Fibroblast of pulmonary artery (primary cell): ENCODE data around the gene LARGE1.
A peak's percentile ranks its signal among the peaks of the same experiment; 100 is the strongest.

Experiments
- DNase-seq: peaks from one replicate; pipeline ENCODE4 v3.0.0-alpha.2; 2010; ENCODE audit warnings: low read depth
- H3K4me3 ChIP-seq: replicated peaks from 2 replicates; pipeline ENCODE4 v1.5.1; 2011; ENCODE audit warnings: low read depth, mild to moderate bottlenecking, control low read depth, low read length, moderate library complexity
- CTCF ChIP-seq: IDR thresholded peaks from 2 replicates; pipeline ENCODE4 v1.5.1; 2011; ENCODE audit warnings: mild to moderate bottlenecking, control low read depth, low read length, inconsistent platforms; ENCODE audit errors: missing control alignments

Gene LARGE1

DNA sequence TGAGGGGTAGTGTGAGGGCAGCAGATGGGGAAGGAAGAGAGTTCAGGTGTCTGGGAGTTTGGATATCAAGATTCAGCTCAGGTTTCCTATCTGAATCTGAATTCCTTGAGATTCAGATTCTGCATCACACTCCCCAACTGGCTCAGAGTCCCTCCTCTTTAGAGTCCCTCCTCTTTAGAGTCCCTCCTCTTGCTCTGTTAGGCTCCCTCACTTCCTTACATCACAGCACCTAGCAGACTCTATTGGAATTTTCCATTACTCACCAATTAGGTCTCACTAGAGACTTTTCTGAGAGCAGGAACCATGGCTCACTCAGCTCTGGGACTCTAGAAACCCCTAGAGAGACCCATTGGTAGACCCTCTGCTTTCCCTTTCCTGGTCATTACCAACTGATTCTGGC, 558.7 kb downstream of the LARGE1 start:
- H3K4me3 ChIP-seq, result no peak overlapping the region
- TF ChIP-seq CTCF, result no peak
- peak; percentile 10 for DNase-seq

- TF ChIP-seq CTCF, result no peak
These were observed 562.3 kb downstream of the LARGE1 start for GRCh38 chr22:33357981-33358399.

GRCh38 chr22:33354928-33355327, 565.3 kb downstream of the LARGE1 start:
- no peak for TF ChIP-seq CTCF
- DNase-seq, result peak; percentile 10
- no peak overlapping the region for H3K4me3 ChIP-seq

More at GRCh38 chr22:33357981-33358399, 562.3 kb downstream of the LARGE1 start:
- DNase-seq, result no peak
- no peak overlapping the region for H3K4me3 ChIP-seq

DNA sequence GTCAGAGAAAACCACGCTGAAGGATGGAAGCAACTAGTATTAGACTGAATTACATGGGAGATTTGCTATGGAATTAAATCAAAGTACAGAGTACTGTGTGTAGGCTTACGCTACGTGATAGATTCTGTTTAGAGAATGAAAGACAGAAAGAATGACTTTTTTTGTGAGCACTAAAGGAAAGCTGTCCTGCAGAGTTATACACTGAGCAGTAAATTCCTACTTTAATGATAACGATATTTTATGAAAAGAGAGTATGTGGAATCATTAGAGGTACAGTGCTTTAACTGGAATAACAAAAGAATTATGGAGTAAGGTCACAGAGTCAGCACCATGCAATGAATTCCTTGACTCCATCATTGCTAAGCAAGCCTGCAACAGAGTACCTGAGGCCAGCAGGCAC, 566.8 kb downstream of the LARGE1 start:
- H3K4me3 ChIP-seq, result no peak overlapping the region
- TF ChIP-seq CTCF, result no peak
- DNase-seq, result no peak

- DNase-seq, result no peak
- H3K4me3 ChIP-seq, result no peak overlapping the region
- no peak for TF ChIP-seq CTCF
These were observed 567.5 kb downstream of the LARGE1 start for GRCh38 chr22:33352768-33353167.

DNA sequence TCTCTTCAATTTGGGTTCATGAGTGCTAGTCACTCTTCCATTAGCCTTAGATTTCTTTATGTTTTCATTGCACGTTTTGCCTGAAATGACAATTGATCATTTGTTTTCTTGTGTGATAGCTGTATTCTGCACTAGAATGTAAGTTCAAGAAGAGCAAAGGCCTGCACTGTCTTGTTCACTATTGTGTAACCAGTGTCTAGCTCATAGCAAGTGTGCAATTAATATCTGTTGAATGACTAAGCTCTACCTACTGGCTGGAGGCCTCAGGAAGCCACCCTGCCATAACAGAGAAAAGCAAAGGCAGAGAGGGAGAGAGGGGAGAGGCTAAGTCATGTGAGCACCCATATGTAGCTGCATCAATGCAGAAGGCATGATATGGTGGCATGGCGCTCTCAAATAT, 569.3 kb downstream of the LARGE1 start:
- no peak for TF ChIP-seq CTCF
- DNase-seq, result no peak
- H3K4me3 ChIP-seq, result no peak overlapping the region

GRCh38 chr22:33350491-33350890, 569.8 kb downstream of the LARGE1 start:
- TF ChIP-seq CTCF, result no peak
- H3K4me3 ChIP-seq, result no peak overlapping the region
- no peak for DNase-seq
